NOMO-1 treated with dmso at 0.1 percent for 144 hours (cell line): ENCODE data around the gene LMTK2.
A peak's percentile ranks its signal among the peaks of the same experiment; 100 is the strongest.
"Not testable (repeated sequence)": the region's sequence is repeated elsewhere in the genome, so short reads cannot be mapped to it uniquely, and the experiment has no call there.

Source experiments
- DNase-seq: peaks from one replicate; lab custom pipeline; 2025; ENCODE audit not compliant: unreplicated experiment; lab: John Stamatoyannopoulos, UW

Gene LMTK2

DNA sequence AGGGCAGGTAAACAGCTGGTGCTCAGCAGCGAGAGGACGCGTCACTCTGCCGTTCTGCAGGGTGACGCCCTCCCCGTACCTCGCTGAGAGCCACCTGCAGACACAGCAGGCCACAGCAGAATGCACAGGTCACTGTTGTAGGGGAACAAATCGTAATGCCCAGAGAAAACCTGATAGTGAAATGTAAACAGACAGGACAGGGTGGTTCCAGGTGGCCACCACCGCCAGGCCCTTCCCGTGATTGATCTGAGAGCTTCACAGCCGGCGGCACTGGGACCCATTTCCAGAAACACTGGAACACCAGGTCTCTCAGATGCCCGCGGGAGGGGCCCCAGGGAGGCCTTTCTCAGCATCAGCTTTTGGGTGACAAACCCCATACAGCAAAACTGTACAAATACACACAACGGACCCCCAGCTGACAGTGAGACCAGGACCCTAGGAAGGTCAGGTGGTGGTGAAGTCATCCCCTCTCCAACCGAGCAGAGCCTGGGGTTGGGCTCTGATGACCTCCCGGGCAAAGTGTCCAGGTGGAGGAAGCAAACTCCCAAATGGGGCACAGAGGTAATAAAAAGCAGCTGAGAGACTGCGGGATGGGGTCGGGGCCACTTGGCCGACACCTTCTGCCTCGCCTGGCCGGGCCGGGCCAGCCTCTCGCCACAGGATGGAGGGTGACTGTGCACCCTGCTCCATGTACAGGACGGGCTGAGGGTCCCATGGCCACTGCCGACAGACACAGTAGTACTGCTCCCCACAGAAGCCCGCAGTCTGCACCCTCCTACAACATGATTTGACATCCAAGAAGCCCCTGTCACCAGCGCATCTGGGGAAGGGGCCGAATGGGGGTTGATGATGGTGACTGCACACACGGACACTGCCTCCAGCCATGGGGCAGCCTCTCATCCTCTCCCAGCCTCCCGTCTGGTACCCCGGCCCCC is 109.2 kb downstream of the LMTK2 start:
- DNase-seq = no peak

DNA sequence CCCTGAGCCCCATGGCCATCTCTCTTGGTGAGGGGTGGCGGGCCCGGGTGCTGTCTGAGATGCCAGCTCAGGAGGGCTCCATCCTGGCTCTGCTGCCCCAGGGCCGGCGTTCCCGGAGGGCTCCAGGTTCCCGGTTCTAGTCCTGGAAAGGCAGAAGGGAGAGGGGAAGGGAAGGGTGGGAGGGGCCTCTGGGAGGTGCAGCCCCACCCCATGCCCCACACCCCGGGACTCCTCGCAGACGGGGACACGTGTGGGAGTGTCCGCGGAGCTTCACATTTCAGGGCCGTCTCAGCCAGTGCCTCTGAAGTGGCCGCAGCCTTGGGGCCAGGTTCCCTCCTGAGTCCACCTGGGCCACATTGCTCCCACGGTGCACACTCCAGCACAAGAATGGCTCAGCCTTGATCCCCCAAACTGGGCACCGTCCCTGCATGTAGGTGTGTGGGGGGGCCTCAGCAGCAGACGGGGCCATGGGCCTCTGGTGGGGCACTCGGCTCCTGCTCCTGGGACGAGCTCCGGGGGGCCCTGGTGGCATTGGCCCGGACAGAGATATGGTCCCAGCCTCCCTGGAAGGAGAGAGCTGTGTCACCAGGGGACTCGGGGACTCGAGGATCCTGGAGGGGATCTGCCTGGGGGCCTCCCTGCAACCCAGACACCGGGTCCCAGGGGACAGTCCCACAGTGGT is 110.4 kb downstream of the LMTK2 start:
- no peak for DNase-seq

DNA sequence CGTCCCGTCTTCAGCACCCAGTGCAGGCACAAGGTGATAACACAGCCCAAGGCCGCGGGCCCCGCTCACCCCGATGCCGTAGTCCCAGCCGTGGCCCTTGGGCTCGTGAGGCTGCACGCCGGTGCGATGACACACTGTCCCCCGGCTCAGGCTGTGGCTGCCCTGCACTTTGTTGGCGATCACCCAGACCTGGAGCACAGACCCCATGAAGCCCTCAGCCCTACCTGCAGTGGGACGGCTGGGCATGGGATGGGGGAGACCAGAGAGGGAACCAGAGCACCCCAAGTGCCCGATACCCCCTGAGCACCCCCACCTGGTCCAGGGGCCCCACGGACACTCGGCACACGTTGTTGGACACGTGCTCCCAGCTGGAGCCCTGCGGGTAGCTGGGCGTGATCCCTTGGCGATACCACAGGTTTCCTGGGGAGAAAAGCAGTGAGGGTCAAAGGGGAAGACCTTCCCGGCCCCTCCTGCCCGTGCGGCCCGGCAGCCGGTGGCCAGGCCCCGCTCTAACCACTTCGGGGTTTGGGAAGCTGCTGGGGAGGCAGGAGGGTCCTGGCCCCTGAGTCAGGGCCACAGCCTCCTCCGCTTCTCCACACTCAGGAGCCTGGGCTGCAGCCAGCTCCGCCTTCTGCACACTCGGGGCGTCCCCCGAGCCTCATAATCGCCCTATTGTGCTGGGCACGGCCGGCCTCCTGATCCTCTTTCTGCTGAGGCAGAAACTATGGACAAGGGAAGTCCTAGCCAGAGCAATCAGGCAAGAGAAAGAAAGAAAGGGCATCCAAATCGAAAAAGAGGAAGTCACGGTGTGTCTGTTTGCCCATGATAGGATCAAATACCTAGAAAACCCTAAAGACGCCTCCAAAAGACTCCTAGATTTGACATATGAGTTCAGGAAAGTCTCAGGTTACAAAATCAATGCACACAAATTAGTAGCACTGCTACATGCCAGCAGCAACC is 111.2 kb downstream of the LMTK2 start:
- DNase-seq = peak; percentile 79

DNA sequence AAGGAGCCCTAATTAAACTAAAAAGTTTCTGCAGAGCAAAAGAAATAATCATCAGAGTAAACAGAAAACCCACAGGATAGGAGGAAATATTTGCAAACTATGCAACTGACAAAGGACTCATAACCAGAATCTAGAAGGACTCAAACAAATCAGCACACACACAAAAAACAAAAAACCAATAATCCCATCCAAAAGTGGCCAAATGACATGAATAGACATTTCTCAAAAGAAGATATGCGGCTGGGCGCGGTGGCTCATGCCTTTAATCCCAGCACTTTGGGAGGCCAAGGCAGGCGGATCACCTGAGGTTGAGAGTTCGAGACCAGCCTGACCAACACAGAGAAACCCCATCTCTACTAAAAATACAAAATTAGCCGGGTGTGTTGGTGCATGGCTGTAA is 112.7 kb downstream of the LMTK2 start:
- not testable (repeated sequence) for DNase-seq

DNA sequence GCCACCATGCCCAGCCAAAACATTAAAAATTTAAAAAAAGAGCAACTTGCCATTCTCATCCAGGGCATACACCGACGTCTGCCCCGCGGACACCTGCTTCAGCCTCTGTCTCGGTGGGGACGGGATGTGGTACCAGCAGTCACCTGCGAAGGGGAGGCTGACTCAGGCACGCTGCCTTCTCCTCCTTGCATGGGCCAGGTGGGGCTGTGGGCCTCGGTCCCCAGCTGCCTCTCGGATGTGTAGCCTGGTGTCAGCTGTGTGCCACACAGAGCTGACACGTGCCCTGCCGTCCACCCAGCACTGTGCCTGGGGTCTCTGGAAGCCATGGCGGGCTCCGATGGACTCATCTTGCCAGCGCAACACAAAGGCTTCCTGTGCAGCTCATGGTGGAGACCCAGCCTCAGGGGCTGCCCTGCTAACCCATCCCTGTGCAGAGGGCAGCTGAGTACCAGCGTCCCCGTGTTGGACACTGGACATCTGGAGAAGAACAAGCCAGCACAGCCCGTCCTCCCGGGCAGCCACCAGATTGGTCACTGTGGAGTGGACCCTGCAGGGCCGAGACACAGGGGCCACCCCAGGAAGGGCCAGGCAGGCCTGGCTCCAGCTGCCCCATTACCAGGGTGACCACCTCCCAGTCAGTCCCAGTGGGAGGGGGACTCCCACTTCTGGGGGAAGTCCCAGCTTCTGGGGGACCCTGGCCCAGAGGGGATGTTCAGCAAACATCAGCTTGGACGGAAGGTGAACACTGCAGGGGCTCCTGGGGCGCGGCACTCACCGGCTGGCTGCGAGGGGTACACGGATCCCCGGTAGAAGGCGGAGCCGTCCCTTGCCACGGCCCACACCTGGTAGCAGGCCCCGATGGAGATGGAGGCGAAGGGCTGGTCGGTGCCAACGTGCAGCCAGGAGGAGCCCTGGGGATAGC is 115.2 kb downstream of the LMTK2 start:
- DNase-seq = no peak

DNA sequence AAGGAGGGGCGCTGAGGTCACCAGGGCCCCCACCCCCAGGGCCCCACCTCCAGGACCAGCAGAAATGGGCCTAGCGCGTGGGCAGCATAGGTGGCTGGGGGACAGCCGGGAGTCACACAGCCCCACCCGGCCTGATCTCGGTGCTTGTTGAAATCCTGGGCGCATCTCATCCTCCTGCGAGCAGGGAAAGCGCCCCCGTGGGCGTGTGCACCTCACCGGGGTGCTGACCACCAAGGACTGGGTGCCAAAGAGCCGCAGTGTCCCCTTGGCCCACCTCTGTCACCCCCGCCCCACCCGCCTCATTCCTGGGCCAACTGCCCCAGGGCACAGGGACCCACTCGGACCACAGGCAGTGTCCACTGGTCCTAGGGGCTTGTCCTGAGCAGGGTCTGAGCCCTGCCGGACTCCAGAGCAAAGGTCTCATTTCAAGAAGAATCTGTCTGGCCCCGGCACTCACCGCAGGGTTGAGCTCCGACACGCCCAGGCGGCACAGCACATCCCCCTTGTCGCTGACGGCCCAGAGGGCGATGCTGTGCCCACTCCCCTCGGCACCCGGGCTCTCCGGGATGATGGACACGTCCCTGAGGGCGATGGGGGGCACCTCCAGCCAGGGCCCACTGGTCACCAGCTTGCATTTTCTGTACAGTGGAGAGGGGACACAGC is 116.0 kb downstream of the LMTK2 start:
- no peak for DNase-seq

DNA sequence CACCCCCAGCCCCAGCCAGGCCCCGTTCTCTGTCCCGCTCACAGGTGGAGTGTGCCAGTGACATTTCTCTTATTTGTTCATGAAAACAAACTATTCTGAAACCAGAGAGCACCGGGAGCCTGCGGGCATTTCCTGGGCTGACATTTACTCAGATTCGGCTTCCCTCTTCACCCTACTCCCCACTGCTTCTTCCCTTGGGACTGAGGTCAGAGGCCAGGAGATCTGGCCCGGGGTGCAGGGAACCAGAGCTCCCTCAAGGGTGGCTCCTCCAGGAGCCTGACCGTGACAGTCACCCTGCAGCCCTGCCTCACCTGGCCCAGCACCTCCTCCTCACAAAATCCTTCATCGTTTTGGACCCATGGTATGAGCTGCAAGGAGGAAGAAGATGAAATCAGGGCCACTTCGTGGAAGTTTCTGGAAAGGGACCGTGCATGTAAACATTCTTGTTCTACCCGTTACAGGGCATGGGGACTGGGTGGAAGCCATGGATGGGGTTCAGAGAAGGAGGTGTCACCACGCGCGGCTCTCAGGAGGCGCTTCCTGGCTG is 116.8 kb downstream of the LMTK2 start:
- no peak for DNase-seq

DNA sequence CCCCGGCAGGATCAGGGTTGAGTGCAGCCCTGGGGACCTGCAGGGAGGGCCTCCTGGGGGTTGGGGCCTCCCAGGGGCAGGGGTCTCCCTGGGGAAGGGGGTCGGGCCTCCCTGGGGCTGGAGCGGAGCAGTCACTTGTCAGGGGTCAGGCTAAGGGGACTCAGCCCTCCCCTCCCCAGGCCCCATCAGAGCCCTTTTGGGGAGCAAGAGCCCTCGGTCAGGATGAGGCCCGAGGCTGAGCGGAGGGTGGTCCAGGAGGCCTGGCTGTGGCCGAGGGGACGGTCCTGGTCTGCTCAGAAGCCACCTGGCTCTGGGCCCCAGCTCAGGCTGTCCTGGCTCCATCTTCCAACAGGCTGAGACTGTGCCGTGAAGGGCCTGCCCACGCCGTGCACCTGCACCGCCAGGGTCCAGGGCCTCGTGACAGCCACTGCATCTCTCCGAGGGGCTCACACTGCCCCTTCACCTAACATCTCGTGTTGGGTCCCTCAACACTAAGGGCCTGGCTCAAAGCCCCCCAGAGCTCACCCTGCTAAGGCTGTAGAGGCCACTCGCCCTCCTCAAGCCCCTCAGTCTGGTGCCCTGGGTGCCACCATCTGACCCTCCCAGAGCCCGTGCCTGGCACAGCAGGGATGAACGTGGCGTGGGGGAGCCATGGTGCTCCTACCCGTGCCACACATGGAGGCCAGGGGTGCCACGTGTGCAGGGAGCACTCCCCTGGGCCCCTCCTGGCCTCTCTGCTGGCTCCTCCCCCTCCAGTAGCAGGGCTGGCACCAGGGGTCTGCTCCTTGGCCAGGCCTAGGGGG is 117.4 kb downstream of the LMTK2 start:
- DNase-seq = no peak

DNA sequence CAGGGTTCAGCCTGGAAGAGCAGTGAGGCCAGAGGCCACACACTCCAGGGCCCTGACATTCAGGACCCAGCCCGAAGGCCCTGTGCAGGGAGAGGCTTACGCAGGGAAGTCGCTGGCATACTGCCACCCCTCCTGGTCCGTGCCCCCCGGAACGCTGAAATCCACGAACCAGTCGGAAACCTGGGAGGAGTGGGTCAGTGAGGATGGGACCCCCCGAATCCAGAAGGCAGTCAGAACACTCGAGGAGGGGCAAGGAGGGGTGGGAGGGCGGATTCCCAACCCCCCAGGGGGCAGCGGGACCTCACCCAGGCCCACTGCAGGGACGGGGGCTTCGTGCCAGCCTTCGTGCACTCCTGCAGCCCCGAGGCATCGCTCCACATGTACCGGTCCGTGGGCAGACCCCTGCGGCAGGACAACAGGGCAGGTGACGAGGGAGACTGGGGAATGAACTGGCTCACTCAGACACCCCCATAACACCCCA is 118.1 kb downstream of the LMTK2 start:
- no peak for DNase-seq

DNA sequence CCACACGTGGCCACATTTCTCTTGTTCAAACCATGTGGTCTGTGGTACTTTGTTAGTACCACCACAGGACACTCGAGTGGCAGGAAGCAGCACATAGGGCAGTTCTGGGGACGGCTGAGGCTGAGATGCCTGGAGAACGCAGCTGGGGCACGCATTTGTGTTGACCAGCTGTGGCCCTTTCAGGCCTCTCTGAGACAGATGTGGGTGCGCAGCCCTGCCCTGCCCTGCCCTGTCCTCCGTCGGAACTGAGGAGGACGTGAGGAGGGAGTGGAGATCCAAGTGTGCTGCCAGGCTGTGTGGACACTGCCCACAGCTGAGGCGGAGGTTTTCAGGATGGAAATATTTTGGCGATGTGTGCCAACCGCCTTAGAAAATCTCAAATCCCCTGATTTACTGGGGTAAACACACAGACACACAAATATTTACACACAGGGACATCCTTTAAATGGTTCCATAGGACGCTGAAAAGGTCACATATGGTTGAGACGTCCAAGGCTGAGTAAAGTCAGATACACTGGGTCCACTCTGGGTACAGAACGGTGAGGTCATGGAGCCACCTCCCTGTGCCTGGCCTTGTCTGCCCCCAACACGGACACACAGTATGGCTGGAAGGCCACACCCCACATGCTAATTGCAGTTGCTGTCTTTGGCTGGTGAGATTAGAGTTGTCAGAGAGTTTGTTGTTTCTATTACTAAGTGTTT is 119.4 kb downstream of the LMTK2 start:
- no peak for DNase-seq

DNA sequence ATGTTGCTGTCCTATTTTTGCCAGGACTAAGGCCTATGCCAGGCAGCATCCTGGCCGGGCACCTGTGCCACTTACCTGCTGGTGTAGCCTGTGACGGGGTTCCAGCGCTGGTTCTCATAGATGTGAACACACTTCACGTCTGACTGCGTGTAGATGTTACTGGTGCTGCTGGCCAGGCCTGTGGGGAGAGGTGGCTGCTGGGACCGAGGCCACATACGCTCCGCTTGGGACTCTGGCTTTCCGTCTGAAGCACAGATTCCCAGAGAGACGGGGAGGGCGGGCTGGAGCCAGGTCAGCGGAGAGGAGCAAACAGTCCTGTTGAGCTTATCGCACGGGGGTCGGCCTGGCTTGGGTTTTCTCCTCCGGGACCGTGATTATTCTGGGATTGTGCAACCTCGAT is 121.3 kb downstream of the LMTK2 start:
- DNase-seq = no peak

DNA sequence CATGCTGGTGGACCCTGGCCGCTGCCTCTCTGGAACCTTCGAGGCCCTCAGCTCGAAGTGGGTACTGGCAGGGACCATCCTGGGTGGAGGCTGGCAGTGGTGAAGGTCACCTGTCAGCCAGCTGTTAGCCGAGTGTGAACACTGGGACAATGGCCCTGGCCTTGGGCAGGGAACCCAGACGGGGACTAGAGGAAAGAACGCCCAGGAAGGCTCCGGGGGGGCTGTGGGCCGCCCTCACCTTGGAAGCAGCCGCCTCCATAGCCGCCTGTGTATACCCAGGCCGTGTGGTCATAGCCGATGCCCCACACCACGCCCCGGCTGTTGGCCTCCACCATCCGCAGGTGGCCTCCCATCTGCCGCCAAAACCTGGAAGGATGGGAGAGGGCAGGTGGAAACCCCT is 122.1 kb downstream of the LMTK2 start:
- no peak for DNase-seq

DNA sequence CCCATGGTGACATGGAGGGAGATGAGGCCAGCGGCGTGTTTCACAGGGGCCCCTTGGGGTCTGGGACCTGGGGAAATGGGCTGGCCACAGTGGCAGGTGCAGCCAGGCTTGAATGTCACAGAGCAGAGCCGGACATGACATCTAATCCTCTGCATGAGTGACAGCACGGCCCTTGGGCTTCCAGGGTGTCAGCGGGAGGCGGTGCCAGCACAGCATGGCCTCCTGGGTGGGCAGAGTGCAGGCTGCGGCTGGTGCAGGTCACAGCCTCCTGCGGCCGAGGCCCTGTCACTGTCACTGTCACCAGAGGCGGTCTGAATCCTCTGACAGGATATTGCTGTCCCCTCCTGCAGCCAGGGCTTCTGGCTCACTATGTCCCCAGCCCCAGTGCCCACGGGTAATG is 122.8 kb downstream of the LMTK2 start:
- DNase-seq = no peak

DNA sequence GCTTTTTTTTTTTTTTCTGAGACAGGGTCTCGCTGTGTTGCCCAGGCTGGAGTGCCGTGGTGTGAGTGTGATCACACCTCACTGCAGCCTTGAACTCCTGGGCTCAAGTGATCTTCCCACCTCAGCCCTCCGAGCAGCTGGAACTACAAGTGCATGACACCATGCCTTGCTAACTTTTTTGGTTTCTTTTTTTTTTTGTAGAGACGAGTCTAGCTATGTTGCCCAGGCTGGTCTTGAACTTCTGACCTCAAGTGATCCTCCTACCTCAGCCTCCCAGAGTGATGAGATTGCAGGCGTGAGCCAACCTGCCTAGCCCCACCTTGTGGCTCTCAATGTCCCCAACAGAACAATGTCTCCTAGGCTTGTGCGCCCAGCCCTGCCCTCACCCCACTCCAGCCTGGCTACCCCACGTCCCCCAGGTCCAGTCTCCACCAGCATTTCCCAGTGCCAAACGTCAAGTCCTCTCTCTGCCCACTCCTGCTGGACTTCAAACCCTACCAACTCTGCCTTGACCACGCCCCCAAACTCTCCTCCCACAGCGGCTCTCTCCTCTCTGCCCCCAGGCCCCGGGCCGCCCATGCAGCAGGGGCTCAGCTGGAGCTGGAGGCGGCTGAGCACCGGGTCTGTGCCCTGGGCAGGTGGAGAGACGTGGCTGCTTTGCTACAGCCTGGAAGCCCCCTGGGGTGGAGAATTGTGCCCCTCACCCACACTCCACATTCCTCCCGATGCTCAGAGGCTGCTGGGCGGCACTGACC is 123.5 kb downstream of the LMTK2 start:
- DNase-seq = no peak

DNA sequence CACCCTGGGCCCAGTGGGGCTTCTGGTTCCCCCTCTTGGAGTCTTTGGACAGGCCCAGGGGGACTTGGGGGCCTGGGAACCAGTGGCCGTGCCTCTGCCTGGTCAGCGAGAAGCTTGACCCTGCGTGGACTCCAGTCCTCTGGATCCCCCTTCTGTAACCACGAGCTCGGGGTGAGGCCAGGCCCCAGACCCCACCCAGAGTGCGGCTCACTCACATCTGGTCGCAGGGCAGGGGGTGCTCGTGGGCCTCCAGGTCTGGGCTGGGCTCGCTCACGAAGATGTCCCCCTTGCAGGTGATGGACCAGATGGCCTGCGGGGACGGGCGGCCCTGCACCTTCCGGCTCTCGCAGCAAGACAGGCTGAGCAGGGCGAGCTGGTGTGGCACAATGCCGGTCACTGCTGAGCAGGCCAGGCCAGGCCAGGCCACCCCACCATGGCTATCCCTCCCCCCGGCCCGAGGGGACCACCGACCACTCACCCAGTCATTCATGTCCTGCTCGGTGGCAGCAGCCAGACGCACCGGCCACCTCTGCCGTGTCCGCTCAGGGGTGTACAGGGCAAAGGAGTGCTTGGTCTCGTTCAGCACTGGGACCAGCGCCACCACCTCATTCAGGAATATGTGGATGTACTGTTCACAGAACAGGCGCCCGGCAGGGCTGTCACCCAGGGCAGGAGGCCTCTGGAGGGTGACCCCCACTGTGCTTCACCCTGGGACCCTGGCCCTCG is 124.2 kb downstream of the LMTK2 start:
- DNase-seq = no peak

DNA sequence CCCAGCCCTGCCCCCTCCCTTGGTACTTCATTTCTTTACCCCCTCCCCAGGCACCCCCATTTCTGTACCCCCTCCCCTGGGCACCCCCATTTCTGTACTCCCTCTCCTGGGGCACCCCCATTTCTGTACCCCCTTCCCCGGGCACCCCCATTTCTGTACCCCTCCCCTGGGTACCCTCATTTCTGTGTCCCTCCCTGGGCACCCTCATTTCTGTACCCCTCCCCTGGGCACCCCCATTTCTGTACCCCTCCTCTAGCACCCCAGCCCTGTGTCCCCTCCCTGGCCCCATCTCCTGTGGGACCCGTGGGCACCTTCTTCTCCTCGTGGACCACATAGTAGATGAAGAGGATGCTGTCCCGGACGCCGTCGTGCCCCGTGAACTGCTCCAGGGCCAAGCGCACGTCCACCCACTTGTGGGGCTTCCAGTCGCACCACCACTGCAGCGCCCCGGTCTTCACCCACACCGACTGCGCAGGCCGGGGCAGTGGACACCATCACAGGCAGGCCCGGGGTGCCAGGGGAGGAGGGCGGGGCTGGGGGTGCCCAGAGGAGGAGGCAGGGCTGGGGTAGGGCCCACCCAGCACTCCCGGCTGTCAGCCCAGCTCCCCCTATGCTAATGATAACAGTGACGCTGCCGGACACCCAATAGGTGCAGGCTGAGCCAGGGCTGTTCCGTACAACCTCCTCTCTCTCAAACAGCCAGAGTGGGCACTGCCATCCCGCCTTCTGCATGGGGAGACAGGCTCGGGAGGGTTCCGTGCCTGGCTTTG is 125.0 kb downstream of the LMTK2 start:
- DNase-seq = no peak
